GM12878 (cell line): ENCODE results near the gene CEBPE. TPM values are rescaled to one million over a fixed set of nuclear protein-coding genes. Genes with fewer than 3 reads are reported as not detected.

Experiments
- ATAC-seq: fragments of 200-7000 bp; cut with Tn5 transposase; 3 replicates; pipeline ENCODE4 v1.9.1; 2020; ENCODE audit warnings: mild to moderate bottlenecking, moderate library complexity
- BruUV-seq: library from RNA; stranded (reverse); fragments of 400-500 nt; replicated peaks from 2 replicates; lab custom pipeline; 2021; lab: Mats Ljungman, UMichigan
- CTCF ChIA-PET: fragments of 300-600 bp; sonication (Branson Sonifier 250); formaldehyde crosslinking; extraction: SDS; loops from one replicate; lab custom pipeline; 2021; ENCODE audit warnings: inconsistent platforms; lab: Yijun Ruan, JAX
- POLR2A ChIA-PET: fragments of 350-600 bp; formaldehyde crosslinking; extraction: SDS; loops from one replicate; lab custom pipeline; 2021; ENCODE audit warnings: inconsistent platforms; lab: Charles Lee
- RAD21 ChIA-PET: fragments of 300-600 bp; sonication (Branson Sonifier 250); formaldehyde crosslinking; loops from one replicate; lab custom pipeline; 2023; ENCODE audit warnings: antibody characterized with exemption; ENCODE audit not compliant: unreplicated experiment; lab: Charles Lee
- SMC1A ChIA-PET: fragments of 300-600 bp; sonication (Branson Sonifier 250); formaldehyde crosslinking; loops from one replicate; lab custom pipeline; 2023; ENCODE audit not compliant: unreplicated experiment, uncharacterized antibody; lab: Charles Lee
- DNase-seq: peaks from one replicate; pipeline ENCODE4 v3.0.0-alpha.2; 2011; ENCODE audit warnings: low read depth, low spot score
- FAIRE-seq: peaks from 3 replicates; lab custom pipeline; 2011; peaks lifted over from hg19 to GRCh38; lab: Jason Lieb, UNC
- H2AFZ ChIP-seq: 2 replicates; pipeline ENCODE4 v1.6.0; 2011; ENCODE audit warnings: low read depth, low read length, control low read depth; ENCODE audit not compliant: control insufficient read depth
- H3K27ac ChIP-seq: 2 replicates; pipeline ENCODE4 v1.5.1; 2011; ENCODE audit warnings: control low read depth; ENCODE audit not compliant: control insufficient read depth, insufficient read depth
- H3K27me3 ChIP-seq, 2 experiments: replicated peaks in 1 of 2; 2 replicates each; pipeline versions ENCODE4 v1.6.0 to v1.6.1; 2011; ENCODE audit warnings: low read length in 1 of 2; ENCODE audit not compliant: control insufficient read depth in 2 of 2, insufficient read depth in 2 of 2
- H3K36me3 ChIP-seq, 2 experiments: 2 replicates each; pipeline ENCODE4 v1.5.1; 2011; ENCODE audit warnings: low read length in 1 of 2; ENCODE audit not compliant: control insufficient read depth in 2 of 2, insufficient read depth in 2 of 2
- H3K4me1 ChIP-seq: 2 replicates; pipeline ENCODE4 v1.6.1; 2011; ENCODE audit warnings: mild to moderate bottlenecking, low read length, moderate library complexity, mixed read lengths; ENCODE audit not compliant: control insufficient read depth, insufficient read depth
- H3K4me2 ChIP-seq: 2 replicates; pipeline ENCODE4 v1.6.0; 2011; ENCODE audit warnings: control low read depth; ENCODE audit not compliant: control insufficient read depth, insufficient read depth
- H3K4me3 ChIP-seq: fragments of 200-600 bp; sonication (generic); 2 replicates; pipeline ENCODE4 v1.5.1; 2016
- H3K79me2 ChIP-seq: 2 replicates; pipeline ENCODE4 v1.6.0; 2011; ENCODE audit warnings: low read length; ENCODE audit not compliant: control insufficient read depth, insufficient read depth
- H3K9ac ChIP-seq: 2 replicates; pipeline ENCODE4 v1.8.0; 2011; ENCODE audit warnings: low read length, control low read depth, mixed read lengths; ENCODE audit not compliant: control insufficient read depth, insufficient read depth
- H3K9me3 ChIP-seq: replicated peaks from 3 replicates; pipeline ENCODE4 v1.5.1; 2011; ENCODE audit warnings: mild to moderate bottlenecking, low read length; ENCODE audit not compliant: control insufficient read depth, insufficient read depth
- H4K20me1 ChIP-seq: 2 replicates; pipeline ENCODE4 v1.6.0; 2011; ENCODE audit not compliant: control insufficient read depth, insufficient read depth
- ATF3 ChIP-seq: IDR thresholded peaks from 2 replicates; pipeline ENCODE4 v1.6.1; 2011; ENCODE audit warnings: low read depth, mild to moderate bottlenecking, low read length, moderate library complexity, borderline replicate concordance; ENCODE audit errors: extremely low read depth
- BHLHE40 ChIP-seq, 2 experiments: fragments of 450-650 bp in 1 of 2; IDR thresholded peaks; 2 replicates each; pipeline ENCODE4 v1.6.1; 2011 to 2017; ENCODE audit warnings: low read depth in 2 of 2, borderline replicate concordance in 1 of 2, improper control_type of control experiment in 1 of 2, low read length in 1 of 2, mild to moderate bottlenecking in 1 of 2
- ESRRA ChIP-seq: IDR thresholded peaks from 2 replicates; pipeline ENCODE4 v1.6.1; 2012; ENCODE audit warnings: mild to moderate bottlenecking, low read length, improper control_type of control experiment
- NRF1 ChIP-seq: conservative IDR thresholded peaks from 2 replicates; pipeline ENCODE4 v1.6.1; 2011; ENCODE audit warnings: mild to moderate bottlenecking, low read depth, low read length, improper control_type of control experiment
- PML ChIP-seq: IDR thresholded peaks from 2 replicates; pipeline ENCODE4 v1.6.1; 2012; ENCODE audit warnings: low read length, inconsistent platforms
- TAF1 ChIP-seq: IDR thresholded peaks from 2 replicates; pipeline ENCODE4 v1.6.1; 2011; ENCODE audit warnings: mild to moderate bottlenecking, low read depth, low read length, borderline replicate concordance
- USF2 ChIP-seq: IDR thresholded peaks from 2 replicates; pipeline ENCODE4 v1.6.1; 2011; ENCODE audit warnings: low read depth, low read length, improper control_type of control experiment, borderline replicate concordance
- WRNIP1 ChIP-seq: IDR thresholded peaks from 2 replicates; pipeline ENCODE4 v1.6.1; 2011; ENCODE audit warnings: low read depth, low read length, improper control_type of control experiment, borderline replicate concordance
- ZNF592 ChIP-seq: fragments of 450-650 bp; IDR thresholded peaks from 2 replicates; pipeline ENCODE4 v1.6.1; 2017; ENCODE audit warnings: mild to moderate bottlenecking, moderate library complexity
- WGBS: methylation state at CpG from one replicate; pipeline ENCODE4 v1.1.6; 2016; ENCODE audit warnings: low lambda C conversion rate; ENCODE audit not compliant: insufficient replicate concordance, insufficient coverage; ENCODE audit errors: missing lambda C conversion rate; 5-methylcytosine and 5-hydroxymethylcytosine counted together
- in situ Hi-C: fragments of 300-500 bp; cut with MboI; formaldehyde crosslinking; loops from 9 replicates; pipeline ENCODE4 v1.14.3; 2018; ENCODE audit warnings: mixed read lengths
- intact Hi-C: fragments of 100-400 bp; cut with micrococcal nuclease; formaldehyde crosslinking; loops from one replicate; pipeline ENCODE4 v1.14.2; 2022; ENCODE audit not compliant: unreplicated experiment
- polyA plus RNA-seq, 11 experiments: library from polyadenylated mRNA; depleted of rRNA in 4 of 11; unstranded in 6 of 11; stranded (reverse) in 5 of 11; fragments of >200 nt; fragmentation: Nextera tagmentation in 4 of 11; fragmentation: Illumina TruSeq in 1 of 11; extraction: Ambion mirVana in 4 of 11; extraction: Trizol in 1 of 11; gene quantifications; 1 replicate in 1 of 11; 2 replicates in 10 of 11; pipeline versions ENCODE4 v1.2.1 to v1.2.3, GENCODE V29; 2011 to 2016; ENCODE audit warnings: inconsistent platforms in 2 of 11, missing spikeins in 2 of 11, low read depth in 1 of 11
- total RNA-seq, 4 experiments: library from RNA; depleted of rRNA in 3 of 4; stranded (reverse); fragments of >200 nt in 3 of 4; fragmentation: Illumina TruSeq in 1 of 4; extraction: Trizol in 1 of 4; gene quantifications; 2 replicates each; pipeline versions ENCODE4 v1.2.1 to v1.2.3, GENCODE V29; 2013 to 2021

CEBPE gene
- total and polyA plus RNA-seq, 10 of the 15 experiments (the other 5 are each of a cell fraction or from before 2014, with no cell fraction given): 0.09 to 0.45 (median 0.24) TPM; not detected in 7

GRCh38 chr14:23074906-23075305 lies 44.1 kb downstream of the CEBPE start:
- Histone ChIP-seq H3K4me1 (0 out of 2 replicates have a peak, but pooled peaks cover 6% of the 10 kb centered on the region), H3K9me3 (no peaks in the 10 kb centered on the region), H3K27ac (no peak overlapping the region), H3K4me3 (no peak overlapping the region), H3K9ac (no peak overlapping the region), H3K27me3 (no peaks in the 10 kb centered on the region), H4K20me1 (no peaks in the 10 kb centered on the region), H2AFZ (no peak overlapping the region), H3K79me2 (peaks cover 14% of the 10 kb centered on the region), H3K36me3 (peaks cover 16 to 44% of the 10 kb centered on the region in 2 experiments), H3K4me2 (no peak overlapping the region)
- no TSS peak for BruUV-seq
- ChIA-PET POLR2A (interaction anchor here (0.7 kb wide), 2 partner anchors 20 to 68 kb away, joined by 3 to 4 read pairs; partner anchors contain the start of genes ACIN1 and C14orf119), SMC1A (interaction anchor here (0.8 kb wide), 1 partner anchor 16 kb away, joined by 3 read pairs; no protein-coding TSS in a partner anchor), CTCF (interaction anchor here (1.0 to 7.0 kb wide), 3 partner anchors 20 to 98 kb away, joined by 3 to 65 read pairs (median 4); partner anchors contain the start of genes ACIN1 and C14orf119), RAD21 (interaction anchor here (2.5 kb wide), 1 partner anchor 88 kb away, joined by 10 read pairs; no protein-coding TSS in a partner anchor)
- WGBS: 100% methylated on average over 1 of the region's 1 CpG
- in situ Hi-C loops: no loop called here
- TF ChIP-seq NRF1 (no peak), ATF3 (no peak), TAF1 (no peak), USF2 (no peak), WRNIP1 (no peak), BHLHE40 (IDR thresholded peaks at IDR 0.05; ENCODE audit: borderline replicate concordance in 1 of 2, low read depth in 2 of 2, low read length in 1 of 2) (no peak), ZNF592 (no peak), PML (no peak), ESRRA (no peak)
- intact Hi-C loops: no loop called here
- ATAC-seq (no peak), FAIRE-seq (no peak), DNase-seq (no peak)
